ENCODE results near the gene WNT7B.

Gene WNT7B

GRCh38 chr22:45961679-45962433 is 15.1 kb downstream of the WNT7B start:
- Mint-ChIP-seq H3K4me1 (no peaks in the 10 kb centered on the region), H3K4me3 (no peak overlapping the region), H3K9me3 (no peaks in the 10 kb centered on the region), H3K36me3 (no peaks in the 10 kb centered on the region), H3K27ac (no peak overlapping the region)
- DNase-seq (ENCODE audit: low spot score in 2 of 2) (no peak), ATAC-seq (no peak)

DNA sequence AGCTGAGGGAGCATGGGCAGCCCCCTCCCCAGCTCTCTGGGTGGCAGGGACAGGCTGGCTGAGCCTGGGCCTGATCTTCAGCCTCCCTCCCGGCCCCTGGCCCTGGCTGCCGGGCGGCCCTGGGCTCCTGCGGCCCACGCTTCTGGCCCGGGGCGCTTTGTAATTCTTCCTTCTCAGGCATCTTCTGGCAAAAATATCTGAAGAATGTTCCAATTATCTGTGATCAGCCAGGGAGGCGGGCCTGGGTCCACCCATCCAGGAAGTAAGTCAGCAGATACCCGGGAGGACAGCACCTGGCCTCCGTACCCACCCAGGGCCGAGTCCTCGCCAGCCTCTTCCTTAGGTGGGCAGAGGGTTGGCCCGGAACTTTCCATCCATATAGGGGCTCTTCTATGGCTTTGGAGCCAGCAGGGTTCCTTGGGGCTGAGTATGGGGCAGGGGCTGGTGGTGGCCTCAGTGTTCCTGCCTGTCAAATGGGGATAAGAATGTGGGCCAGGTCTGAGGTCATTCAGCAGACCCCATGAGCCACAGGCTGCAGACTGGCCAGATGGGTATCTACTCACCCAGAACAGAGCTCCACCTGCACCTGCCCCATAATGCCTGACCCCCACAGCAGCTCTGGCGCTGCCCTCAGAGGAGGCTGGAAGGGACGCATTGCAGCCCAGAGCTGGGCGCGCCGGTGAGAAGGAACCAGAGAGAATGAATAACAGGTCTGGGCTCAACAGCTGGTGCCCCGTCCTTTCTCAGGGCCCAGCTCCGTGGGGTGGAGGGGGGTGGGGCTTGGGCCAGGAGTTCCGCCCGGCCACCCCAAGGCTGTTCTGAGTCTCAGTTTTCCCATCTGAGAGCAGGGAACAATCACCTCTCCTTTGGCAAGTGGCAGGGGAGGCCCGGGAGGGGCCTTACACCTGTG is 16.2 kb downstream of the WNT7B start:
- no peak overlapping the region for H3K27ac Mint-ChIP-seq
- ATAC-seq, result no peak
- no peaks in the 10 kb centered on the region for H3K9me3 Mint-ChIP-seq
- H3K4me3 Mint-ChIP-seq, result no peak overlapping the region
- no peak for DNase-seq (ENCODE audit: low spot score in 2 of 2)
- H3K36me3 Mint-ChIP-seq, result no peaks in the 10 kb centered on the region
- no peaks in the 10 kb centered on the region for H3K4me1 Mint-ChIP-seq

DNA sequence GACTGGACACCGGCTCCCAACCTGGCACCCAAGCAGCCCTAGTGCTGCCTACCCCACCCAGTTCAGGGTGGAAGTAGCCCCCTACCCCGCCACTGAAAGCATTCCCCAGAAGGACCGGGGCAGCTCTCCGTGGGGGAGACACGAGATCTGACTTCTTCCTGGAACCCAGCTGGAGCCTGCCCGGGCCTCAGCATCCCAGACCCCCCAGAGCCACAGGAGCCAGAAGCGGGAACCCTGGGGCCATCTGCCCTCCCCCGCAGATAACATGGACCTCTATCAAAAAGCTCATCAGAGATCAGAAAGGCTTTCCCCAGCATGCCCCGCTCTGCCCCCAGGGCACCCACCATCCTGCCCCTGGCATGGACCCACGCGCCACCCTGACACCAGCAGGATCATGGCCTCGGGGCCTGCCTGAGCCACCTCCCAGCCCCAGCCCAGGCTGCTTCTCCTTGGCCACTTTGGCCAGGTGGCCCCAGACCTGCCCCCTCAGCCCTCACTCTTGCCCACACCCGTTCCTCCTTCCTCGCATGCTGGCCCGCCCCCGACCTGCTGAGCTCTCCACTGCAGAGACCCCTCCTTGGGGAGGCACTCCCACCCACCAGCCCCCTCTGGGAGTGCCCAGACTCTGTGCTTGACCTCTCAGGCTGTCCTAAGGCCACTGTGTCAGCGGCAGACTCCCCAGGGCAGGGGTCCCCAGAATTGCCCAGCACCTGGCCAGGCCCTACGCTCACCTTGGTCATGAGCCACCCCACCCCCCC is 17.1 kb downstream of the WNT7B start:
- H3K36me3 Mint-ChIP-seq, result no peaks in the 10 kb centered on the region
- no peaks in the 10 kb centered on the region for H3K9me3 Mint-ChIP-seq
- H3K4me3 Mint-ChIP-seq, result no peak overlapping the region
- H3K27ac Mint-ChIP-seq, result no peak overlapping the region
- DNase-seq (ENCODE audit: low spot score in 2 of 2) (no peak), ATAC-seq (no peak)
- no peaks in the 10 kb centered on the region for H3K4me1 Mint-ChIP-seq

DNA sequence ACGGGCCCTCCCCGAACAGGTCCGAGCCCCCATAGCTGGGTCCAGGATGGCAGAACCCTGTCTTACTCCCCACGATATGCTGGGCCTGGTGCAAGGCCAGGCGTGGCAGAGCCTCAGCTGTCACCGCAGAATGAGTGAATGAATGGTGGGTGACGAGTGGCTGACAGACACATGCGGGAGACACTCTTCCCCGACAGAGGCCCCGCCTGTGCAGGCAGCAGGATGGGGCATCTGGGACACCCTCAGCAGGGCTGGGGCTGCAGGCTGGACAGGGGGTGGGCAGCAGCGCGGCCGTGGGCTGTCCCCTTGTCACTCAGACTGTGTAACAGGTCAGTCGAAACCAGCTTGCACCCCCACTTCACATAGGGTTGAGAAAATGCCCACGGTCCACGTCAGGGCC is 18.0 kb downstream of the WNT7B start:
- H3K4me1 Mint-ChIP-seq, result no peaks in the 10 kb centered on the region
- no peak overlapping the region for H3K4me3 Mint-ChIP-seq
- no peak overlapping the region for H3K27ac Mint-ChIP-seq
- H3K9me3 Mint-ChIP-seq, result no peaks in the 10 kb centered on the region
- ATAC-seq, result no peak
- no peaks in the 10 kb centered on the region for H3K36me3 Mint-ChIP-seq
- no peak for DNase-seq (ENCODE audit: low spot score in 2 of 2)

GRCh38 chr22:45957826-45958225 is 19.1 kb downstream of the WNT7B start:
- Mint-ChIP-seq H3K9me3 (no peaks in the 10 kb centered on the region), H3K4me3 (no peak overlapping the region), H3K27ac (no peak overlapping the region), H3K36me3 (no peaks in the 10 kb centered on the region), H3K4me1 (no peaks in the 10 kb centered on the region)
- no peak for DNase-seq (ENCODE audit: low spot score in 2 of 2)
- ATAC-seq, result no peak

- H3K36me3 Mint-ChIP-seq, result no peaks in the 10 kb centered on the region
- no peak for ATAC-seq
- H3K27ac Mint-ChIP-seq, result no peak overlapping the region
- no peak for DNase-seq (ENCODE audit: low spot score in 2 of 2)
- no peak overlapping the region for H3K4me3 Mint-ChIP-seq
- H3K9me3 Mint-ChIP-seq, result no peaks in the 10 kb centered on the region
- no peaks in the 10 kb centered on the region for H3K4me1 Mint-ChIP-seq
Observed at GRCh38 chr22:45953178-45953577, 23.8 kb downstream of the WNT7B start.

DNA sequence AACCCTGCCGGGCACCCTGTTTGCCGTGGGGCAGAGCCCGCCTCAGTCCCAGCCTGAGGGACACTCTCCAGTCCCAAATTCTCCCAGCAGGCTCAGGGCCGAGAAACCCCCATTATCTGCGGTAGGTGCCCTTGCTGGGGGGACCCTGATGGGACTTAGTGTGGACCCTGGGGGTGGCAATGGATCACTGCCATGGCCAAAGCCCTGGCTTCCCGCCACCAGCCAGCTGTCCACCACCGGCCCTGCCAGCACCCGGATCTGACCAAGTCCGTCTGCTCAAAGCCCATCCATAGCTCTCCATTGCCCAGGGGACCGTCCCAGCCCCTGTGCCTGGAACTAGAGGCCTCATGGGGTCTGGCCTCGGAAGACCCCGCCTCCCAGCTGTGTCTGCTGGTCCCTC is 24.4 kb downstream of the WNT7B start:
- ATAC-seq, result no peak
- H3K27ac Mint-ChIP-seq, result no peak overlapping the region

GRCh38 chr22:45952151-45952550 is 24.8 kb downstream of the WNT7B start:
- Mint-ChIP-seq H3K9me3 (no peaks in the 10 kb centered on the region), H3K36me3 (no peaks in the 10 kb centered on the region), H3K27ac (no peak overlapping the region), H3K4me1 (peaks cover 4% of the 10 kb centered on the region), H3K4me3 (no peak overlapping the region)
- ATAC-seq (no peak), DNase-seq (ENCODE audit: low spot score in 2 of 2) (no peak)

More for the DNA sequence above, 24.4 kb downstream of the WNT7B start:
- no peaks in the 10 kb centered on the region for H3K36me3 Mint-ChIP-seq
- H3K9me3 Mint-ChIP-seq, result no peaks in the 10 kb centered on the region
- no peak overlapping the region for H3K4me3 Mint-ChIP-seq
- no peak for DNase-seq (ENCODE audit: low spot score in 2 of 2)
- no peaks in the 10 kb centered on the region for H3K4me1 Mint-ChIP-seq

GRCh38 chr22:45949891-45950290 is 27.1 kb downstream of the WNT7B start:
- DNase-seq (ENCODE audit: low spot score in 2 of 2), result no peak
- Mint-ChIP-seq H3K27ac (no peak overlapping the region), H3K4me3 (no peak overlapping the region), H3K9me3 (no peaks in the 10 kb centered on the region), H3K4me1 (peaks cover 6% of the 10 kb centered on the region), H3K36me3 (no peaks in the 10 kb centered on the region)
- ATAC-seq, result no peak

DNA sequence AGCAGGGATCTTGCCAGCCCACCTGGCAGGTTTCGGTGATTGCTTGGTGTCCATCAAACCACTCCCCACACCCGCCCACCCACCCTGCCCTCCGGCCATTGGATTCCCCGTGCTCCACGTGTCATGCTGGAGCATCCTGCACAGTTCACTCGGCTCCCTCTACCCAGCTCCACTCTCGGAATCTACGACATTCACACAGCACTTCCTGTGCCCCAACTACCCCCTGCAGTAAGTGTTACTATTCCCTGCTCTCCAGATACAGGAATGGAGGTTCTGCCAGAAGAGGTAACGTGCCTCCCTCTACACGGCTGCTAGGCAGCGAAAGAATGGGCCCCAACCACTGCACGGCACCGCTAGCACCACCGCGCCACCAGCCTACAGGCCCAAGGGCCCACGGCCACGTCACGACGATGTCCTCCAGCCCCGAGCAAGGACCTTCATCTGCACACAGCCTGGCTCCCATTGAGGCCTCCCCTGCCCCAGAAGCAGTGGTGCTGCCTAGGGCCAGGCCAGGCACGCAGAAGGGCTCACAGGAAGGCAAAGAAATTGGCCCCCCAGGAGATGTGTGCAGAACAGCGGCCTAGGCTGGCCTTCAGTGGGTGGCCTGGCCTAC is 27.6 kb downstream of the WNT7B start:
- H3K9me3 Mint-ChIP-seq, result no peaks in the 10 kb centered on the region
- H3K27ac Mint-ChIP-seq, result no peak overlapping the region
- peaks cover 6% of the 10 kb centered on the region for H3K4me1 Mint-ChIP-seq
- DNase-seq (ENCODE audit: low spot score in 2 of 2) (no peak), ATAC-seq (no peak)
- no peaks in the 10 kb centered on the region for H3K36me3 Mint-ChIP-seq
- H3K4me3 Mint-ChIP-seq, result no peak overlapping the region

- H3K36me3 Mint-ChIP-seq, result no peaks in the 10 kb centered on the region
- no peak for DNase-seq (ENCODE audit: low spot score in 2 of 2)
- no peak for ATAC-seq
- peaks cover 6% of the 10 kb centered on the region for H3K4me1 Mint-ChIP-seq
- H3K4me3 Mint-ChIP-seq, result no peak overlapping the region
- H3K27ac Mint-ChIP-seq, result no peak overlapping the region
- H3K9me3 Mint-ChIP-seq, result no peaks in the 10 kb centered on the region
Observed at GRCh38 chr22:45948081-45948648, 28.8 kb downstream of the WNT7B start.

DNA sequence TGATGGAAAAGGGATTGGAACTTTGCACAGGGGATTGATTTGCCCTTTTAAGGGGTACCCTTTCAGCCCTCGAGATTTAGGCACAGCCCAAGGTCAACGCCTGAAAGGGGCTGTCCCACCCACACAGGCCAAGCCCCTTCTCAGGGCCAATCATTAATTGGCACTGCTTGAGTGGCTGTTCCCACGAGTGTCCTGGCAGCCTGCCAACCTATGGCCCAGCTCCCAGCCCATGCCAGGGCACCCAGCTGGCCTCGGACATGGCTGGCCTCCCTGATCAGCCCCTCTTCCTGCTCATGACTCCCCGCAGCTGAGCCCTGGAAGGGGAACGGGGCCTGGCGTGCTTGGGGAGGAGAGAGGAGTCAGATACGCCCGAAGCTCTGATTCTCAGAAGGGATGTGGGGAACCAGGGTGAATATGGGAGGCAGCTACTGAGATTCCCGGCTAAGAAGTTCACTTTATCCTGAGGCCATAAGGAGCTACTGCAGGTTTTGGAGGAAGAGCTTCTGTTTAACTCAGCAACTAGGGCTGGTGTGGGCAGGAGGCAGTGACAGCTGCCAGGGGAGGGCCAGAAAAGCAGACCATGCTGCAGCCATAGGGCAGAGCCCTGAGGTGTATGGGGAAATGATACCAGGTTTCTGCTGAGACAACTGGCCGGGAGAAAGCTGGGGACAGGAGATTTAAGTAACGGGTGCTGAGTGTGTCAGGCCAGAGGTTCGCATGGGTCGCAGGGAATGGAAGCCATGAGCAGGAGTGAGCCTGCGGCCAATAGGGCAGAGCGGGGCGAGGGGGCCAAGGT is 30.0 kb downstream of the WNT7B start:
- DNase-seq (ENCODE audit: low spot score in 2 of 2), result no peak
- ATAC-seq, result no peak
- no peaks in the 10 kb centered on the region for H3K36me3 Mint-ChIP-seq
- no peak overlapping the region for H3K27ac Mint-ChIP-seq
- no peak overlapping the region for H3K4me3 Mint-ChIP-seq
- no peaks in the 10 kb centered on the region for H3K9me3 Mint-ChIP-seq
- peaks cover 6% of the 10 kb centered on the region for H3K4me1 Mint-ChIP-seq

- ATAC-seq (no peak), DNase-seq (ENCODE audit: low spot score in 2 of 2) (no peak)
- no peak overlapping the region for H3K27ac Mint-ChIP-seq
- H3K4me3 Mint-ChIP-seq, result no peak overlapping the region
- H3K4me1 Mint-ChIP-seq, result peaks cover 6% of the 10 kb centered on the region
- no peaks in the 10 kb centered on the region for H3K9me3 Mint-ChIP-seq
- H3K36me3 Mint-ChIP-seq, result no peaks in the 10 kb centered on the region
Observed at GRCh38 chr22:45945621-45946106, 31.3 kb downstream of the WNT7B start.

Data from stimulated activated effector memory CD8-positive, alpha-beta T cell treated with anti-CD3 and anti-CD28 coated beads, Interleukin-12 subunit alpha, Interleukin-12 subunit beta, amount 100 ng/mL, for 72 hours (primary cell).